Stimulated activated CD8-positive, alpha-beta memory T cell treated with anti-CD3 and anti-CD28 coated beads, Interleukin-4, amount 100 ng/mL, for 48 hours (primary cell): ENCODE results near the gene SLC3A2.
"Not testable (repeated sequence)": the region's sequence is repeated elsewhere in the genome, so short reads cannot be mapped to it uniquely, and the experiment has no call there.

Experiments used
- DNase-seq: peaks from one replicate; pipeline ENCODE4 v3.0.0-alpha.2; 2020

Gene SLC3A2

DNA sequence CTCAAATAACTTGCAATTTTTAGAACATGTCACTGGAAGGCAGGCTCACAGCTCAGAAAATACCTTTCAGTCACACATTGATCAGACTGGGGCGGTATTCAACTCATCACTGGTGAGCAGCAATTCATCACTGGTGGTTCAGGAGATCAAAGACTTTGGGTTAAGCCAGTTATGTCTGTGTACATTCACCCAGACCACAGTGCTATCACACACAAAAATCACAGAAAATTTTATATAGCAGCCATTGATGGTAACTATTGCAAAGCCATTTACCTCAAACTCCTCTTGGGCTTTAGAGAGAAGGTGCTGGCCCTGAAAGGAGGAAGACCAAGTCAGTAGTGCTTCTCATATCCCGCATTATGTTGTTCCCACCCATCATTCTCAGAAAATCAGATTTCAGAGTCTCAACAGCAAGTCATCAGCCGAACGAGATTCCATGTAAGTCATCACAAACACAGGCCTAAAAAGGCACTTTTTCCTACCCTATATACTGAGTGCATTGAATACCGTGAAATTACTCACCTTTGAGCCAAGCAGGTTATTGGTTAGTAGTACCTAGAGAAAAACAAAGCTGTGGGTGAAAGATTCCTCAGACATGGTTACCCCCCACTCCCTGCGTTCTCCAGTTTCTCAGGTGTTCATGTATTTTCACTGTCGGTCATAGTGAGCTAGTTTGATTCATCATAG is 27.3 kb upstream of the SLC3A2 start:
- DNase-seq: no peak

- no peak for DNase-seq
Measured at GRCh38 chr11:62854013-62854824, 26.5 kb upstream of the SLC3A2 start.

DNA sequence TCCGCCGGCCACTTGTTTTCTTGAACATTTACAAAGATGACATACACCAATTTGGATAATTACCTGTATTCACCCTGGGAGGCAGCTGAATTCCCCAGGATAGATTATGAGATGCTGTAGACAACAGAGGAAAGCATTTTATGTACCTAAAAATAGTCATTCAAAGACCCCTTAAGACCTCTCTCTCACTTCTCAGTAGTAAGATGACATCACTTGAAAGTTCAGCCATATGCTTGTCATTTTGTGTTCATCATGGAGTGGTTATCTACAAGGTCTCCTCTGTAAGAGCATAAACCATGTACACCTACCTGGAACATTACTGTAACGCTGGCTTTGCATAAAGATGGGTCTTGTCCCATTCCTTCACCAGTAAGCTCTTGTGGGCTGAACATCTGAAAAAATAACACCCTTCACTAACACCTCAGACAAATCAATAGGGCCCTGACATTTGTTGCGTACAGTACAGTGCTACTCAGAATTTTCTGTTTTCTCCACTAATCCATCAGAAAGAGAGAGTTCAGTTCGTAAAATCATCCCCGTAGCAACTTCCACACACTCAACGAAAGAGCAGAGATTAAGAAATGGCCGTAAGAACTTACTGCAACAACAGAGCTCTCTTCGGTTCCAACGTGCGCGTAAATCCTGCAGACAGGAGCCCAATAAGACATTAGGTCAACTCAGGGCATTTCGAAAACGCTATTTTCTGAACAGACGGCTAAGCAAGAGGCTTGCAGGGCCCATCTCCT is 25.7 kb upstream of the SLC3A2 start:
- DNase-seq: no peak

GRCh38 chr11:62855571-62856332 is 24.9 kb upstream of the SLC3A2 start:
- peak; percentile 99 for DNase-seq

- no peak for DNase-seq
Measured at GRCh38 chr11:62856333-62856895, 24.3 kb upstream of the SLC3A2 start.

DNA sequence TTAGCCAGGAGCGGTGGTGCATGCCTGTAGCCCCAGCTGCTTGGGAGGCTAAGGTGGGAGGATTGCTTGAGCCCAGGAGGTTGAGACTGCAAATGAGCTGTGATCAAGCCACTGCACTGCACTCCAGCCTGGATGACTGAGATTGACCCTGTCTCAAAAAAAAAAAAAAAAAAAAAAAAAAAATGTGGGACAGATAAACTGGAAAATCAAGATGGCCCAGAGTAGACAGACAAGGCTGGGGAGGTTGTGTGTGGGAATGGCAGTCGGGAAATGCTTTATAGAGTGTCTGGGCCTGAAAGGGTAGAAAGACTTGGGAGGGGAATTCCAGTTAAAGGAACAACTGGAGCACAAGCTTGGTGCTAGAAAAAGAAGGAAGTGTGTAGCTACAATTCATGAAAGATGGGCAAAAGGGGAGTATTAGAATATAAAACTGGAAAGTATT is 23.1 kb upstream of the SLC3A2 start:
- DNase-seq: no peak

- no peak for DNase-seq
Measured at GRCh38 chr11:62858201-62858600, 22.5 kb upstream of the SLC3A2 start.

GRCh38 chr11:62859281-62859703 is 21.4 kb upstream of the SLC3A2 start:
- DNase-seq: not testable (repeated sequence)

DNA sequence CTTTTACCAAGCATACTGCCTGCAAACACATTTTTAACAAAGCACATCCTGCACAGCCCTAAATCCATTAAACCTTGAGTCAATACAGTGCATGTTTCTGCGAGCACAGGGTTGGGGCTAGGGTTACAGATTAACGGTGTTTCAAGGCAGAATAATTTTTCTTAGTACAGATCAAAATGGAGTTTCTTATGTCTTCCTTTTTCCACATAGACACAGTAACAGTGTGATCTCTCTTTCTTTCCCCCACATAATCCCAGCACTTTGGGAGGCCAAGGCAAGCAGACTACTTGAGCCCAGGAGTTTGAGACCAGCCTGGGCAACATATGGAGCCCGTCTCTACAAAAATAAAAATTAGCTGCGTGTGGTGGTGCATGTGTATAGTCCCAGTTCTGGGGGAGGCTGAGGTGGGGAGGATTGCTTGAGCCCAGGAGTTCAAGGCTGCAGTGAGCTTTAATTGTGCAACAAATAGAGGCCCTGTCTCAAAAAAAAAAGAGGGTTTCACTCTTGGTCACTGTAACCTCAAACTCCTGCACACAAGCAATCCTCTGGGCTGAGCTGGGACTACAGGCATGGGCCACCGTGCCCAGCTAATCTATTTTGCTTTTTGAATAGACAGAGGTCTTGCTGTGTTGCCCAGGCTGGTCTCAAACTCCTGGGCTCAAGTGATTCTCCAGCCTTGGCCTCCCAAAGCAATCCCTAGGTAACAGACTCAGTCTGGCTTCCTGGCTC is 19.7 kb upstream of the SLC3A2 start:
- peak; percentile 27 for DNase-seq

DNA sequence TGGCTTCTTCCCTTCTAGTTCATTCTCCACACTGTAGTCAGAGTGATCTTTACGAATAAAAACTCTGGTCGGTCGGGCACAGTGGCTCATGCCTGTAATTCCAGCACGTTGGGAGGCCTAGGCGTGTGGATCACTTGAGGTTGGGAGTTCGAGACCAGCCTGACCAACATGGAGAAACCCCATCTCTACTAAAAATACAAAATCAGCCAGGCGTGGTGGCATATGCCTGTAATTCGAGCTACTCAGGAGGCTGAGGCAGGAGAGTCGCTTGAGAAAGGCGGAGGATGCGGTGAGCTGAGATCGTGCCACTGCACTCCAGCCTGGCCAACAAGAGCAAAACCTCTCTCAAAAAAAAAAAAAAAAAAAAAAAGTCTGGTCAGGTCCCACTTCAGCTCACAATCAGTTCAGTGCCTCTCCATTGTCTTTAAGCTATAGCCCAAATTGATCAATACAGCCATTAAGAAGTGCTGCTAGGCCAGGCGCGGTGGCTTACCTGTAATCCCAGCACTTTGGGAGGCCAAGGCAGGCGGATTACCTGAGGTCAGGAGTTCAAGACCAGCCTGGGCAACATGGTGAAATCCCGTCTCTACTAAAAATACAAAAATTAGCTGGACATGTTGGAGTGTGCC is 19.0 kb upstream of the SLC3A2 start:
- not testable (repeated sequence) for DNase-seq

- no peak for DNase-seq
Measured at GRCh38 chr11:62863687-62864335, 16.9 kb upstream of the SLC3A2 start.

DNA sequence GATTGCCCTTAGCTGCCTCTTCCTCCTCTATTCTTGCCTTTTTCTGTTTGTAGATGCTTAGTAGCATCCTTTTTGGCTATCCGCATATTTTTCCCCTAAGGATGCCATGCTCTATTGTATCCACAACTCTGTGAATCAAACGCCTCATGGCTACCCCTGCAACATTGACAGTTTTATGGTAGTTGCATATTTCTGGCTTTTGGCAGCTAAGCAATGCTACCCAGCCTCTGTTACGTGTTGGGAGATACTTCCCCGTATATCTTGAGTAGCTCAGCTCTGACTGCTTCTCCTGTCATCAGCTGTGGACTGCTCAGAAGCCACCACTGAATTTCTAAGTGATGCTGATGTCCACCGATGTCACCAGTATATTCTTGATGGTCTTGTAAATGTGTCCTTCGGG is 15.1 kb upstream of the SLC3A2 start:
- DNase-seq: no peak

- no peak for DNase-seq
Measured at GRCh38 chr11:62874851-62875250, 5.8 kb upstream of the SLC3A2 start.

GRCh38 chr11:62875698-62876478 is 4.8 kb upstream of the SLC3A2 start:
- no peak for DNase-seq

DNA sequence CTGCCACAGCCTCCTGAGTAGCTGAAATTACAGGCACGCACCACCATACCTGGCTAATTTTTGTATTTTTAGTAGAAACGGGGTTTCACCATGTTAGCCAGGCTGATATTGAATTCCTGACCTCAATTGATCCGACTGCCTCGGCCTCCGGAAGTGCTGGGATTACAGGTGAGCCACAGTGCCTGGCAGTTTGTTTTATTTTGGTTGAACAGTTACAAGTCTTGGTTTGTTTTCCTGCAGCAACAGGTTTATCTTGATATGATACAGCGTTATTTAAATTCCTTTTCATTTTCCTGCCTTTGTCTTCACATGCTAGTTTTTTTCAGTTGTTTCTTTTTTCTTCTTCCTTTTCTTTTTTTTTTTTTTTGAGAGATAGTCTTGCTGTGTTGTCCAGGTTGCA is 4.0 kb upstream of the SLC3A2 start:
- no peak for DNase-seq

GRCh38 chr11:62879235-62879978 is 1.3 kb upstream of the SLC3A2 start:
- no peak for DNase-seq

- no peak for DNase-seq
Measured at GRCh38 chr11:62880231-62880802, 379 bp upstream of the SLC3A2 start.

- peak; percentile 97 for DNase-seq
Measured at GRCh38 chr11:62881579-62882430, 1.1 kb downstream of the SLC3A2 start.
